Right kidney (tissue), 1 donor: Measurements from ENCODE around the gene B3GNT7.
"Not testable (repeated sequence)": the region's sequence is repeated elsewhere in the genome, so short reads cannot be mapped to it uniquely, and the experiment has no call there.

Experiments used
- DNase-seq: peaks from one replicate; pipeline ENCODE4 v3.0.0-alpha.2; 2016

The B3GNT7 gene

GRCh38 chr2:231425811-231426703 is 30.5 kb downstream of the B3GNT7 start:
- DNase-seq = no peak

- no peak for DNase-seq
Observed at GRCh38 chr2:231427116-231427515, 31.6 kb downstream of the B3GNT7 start.

DNA sequence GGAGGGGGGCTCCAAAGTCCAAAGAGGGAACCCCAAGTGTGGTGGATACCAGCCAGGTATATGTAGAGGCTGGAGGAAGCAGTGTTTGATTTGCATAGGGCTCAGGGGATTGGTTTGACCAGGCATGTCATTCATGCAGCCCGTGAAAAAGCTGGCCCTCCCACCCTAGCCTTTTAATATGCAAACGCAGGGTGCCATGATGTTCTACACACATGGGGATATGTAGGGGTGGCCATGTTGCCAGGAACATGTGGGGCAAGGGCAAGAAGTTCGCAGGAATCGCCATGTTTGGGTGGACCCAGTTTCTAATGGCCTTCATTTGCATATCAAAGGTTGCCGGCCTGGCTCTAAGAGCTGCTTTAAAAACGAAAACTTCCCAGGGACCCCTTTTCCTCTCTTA is 33.6 kb downstream of the B3GNT7 start:
- no peak for DNase-seq

DNA sequence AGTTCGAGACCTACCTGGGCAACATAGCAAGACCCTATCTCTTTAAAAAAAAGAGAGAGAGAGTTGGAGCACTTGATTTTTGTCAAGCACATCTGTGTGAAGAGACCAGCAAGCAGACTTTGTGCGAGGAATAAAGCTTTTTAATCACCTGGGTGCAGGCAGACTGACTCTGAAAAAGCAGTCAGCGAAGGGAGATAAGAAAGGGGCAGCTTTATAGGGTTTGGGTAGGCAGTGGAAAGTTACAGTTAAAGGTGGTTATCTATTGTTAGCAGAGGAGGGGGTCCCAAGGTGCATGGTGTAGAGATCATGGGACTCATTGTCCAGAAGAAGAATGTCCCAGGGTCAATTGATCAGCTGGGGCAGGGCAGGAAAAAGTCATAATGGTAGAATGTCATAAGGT is 34.4 kb downstream of the B3GNT7 start:
- DNase-seq = no peak

DNA sequence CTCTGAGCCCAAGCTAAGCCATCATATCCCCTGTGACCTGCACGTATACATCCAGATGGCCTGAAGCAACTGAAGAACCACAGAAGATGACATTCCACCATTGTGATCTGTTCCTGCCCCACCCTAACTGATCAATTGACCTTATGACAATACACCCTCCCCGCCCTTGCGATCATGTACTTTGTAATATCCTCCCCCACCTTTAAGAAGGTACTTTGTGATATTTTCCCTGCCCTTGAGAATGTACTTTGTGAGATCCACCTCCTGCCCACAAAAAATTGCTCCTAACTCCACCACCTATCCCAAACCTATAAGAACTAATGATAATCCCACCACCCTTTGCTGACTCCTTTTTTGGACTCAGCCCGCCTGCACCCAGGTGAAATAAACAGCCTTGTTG is 34.9 kb downstream of the B3GNT7 start:
- not testable (repeated sequence) for DNase-seq

GRCh38 chr2:231431606-231432005 is 36.1 kb downstream of the B3GNT7 start:
- DNase-seq = no peak

- DNase-seq = no peak
Observed at GRCh38 chr2:231433990-231434389, 38.5 kb downstream of the B3GNT7 start.

GRCh38 chr2:231436957-231437356 is 41.4 kb downstream of the B3GNT7 start:
- DNase-seq = no peak

- no peak for DNase-seq
Observed at GRCh38 chr2:231449503-231450054, 54.1 kb downstream of the B3GNT7 start.

DNA sequence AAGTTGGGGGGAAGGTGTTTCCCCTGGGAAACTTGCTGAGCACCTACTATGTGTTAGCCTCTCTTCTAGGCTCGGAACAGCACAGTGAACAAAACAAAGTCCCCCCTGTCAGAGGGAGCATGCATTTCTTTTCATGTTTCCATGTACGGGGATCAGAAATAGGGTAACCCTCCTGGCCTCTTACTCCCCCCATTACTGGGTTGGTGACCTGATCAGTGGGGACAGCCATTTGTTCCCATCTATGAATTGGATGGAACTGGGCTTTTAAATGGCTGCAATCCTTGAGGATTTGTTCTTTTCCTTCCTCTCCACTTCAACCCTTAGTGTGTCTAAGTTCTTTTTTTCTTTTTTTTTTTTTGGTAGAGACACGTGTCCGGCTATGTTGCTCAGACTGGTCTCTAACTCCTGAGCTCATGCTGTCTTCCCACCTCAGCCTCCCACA is 55.1 kb downstream of the B3GNT7 start:
- no peak for DNase-seq
